Endothelial cell of umbilical vein (primary cell): Measurements from ENCODE around the gene MVB12B. TPM values are rescaled to one million over a fixed set of nuclear protein-coding genes. Genes with fewer than 3 reads are reported as not detected.

Source experiments
- BruUV-seq: library from RNA; stranded (reverse); fragments of 400-500 nt; replicated peaks from 2 replicates; lab custom pipeline; 2021; lab: Mats Ljungman, UMichigan
- CTCF ChIA-PET: fragments of 300-600, 350-600 bp; sonication (Branson Sonifier 250); formaldehyde crosslinking; loops from one replicate; lab custom pipeline; 2021; ENCODE audit warnings: antibody characterized with exemption, inconsistent platforms; lab: Charles Lee
- POLR2A ChIA-PET: fragments of 300-600, 350-600 bp; sonication (Branson Sonifier 250); formaldehyde crosslinking; loops from one replicate; lab custom pipeline; 2021; ENCODE audit warnings: antibody characterized with exemption, inconsistent platforms; lab: Charles Lee
- DNase-seq: peaks from one replicate; pipeline ENCODE4 v3.0.0-alpha.2; 2011; ENCODE audit warnings: low read depth, low spot score
- FAIRE-seq: peaks from 2 replicates; lab custom pipeline; 2011; peaks lifted over from hg19 to GRCh38; lab: Jason Lieb, UNC
- H2AFZ ChIP-seq: 2 replicates; pipeline ENCODE4 v1.6.0; 2012; ENCODE audit warnings: low read depth, low read length, control low read depth, inconsistent platforms
- H3K27ac ChIP-seq: 2 replicates; pipeline ENCODE4 v1.5.1; 2011; ENCODE audit warnings: low read depth, mild to moderate bottlenecking, control low read depth, low read length, moderate library complexity; ENCODE audit not compliant: insufficient read depth
- H3K27me3 ChIP-seq, 2 experiments: 2 replicates each; pipeline versions ENCODE4 v1.6.0 to v1.6.1; 2011; ENCODE audit warnings: low read length in 2 of 2, mixed read lengths in 1 of 2; ENCODE audit not compliant: control insufficient read depth in 2 of 2, insufficient read depth in 2 of 2
- H3K36me3 ChIP-seq, 2 experiments: 2 replicates in 1 of 2; 3 replicates in 1 of 2; pipeline ENCODE4 v1.5.1; 2011; ENCODE audit warnings: low read length in 2 of 2, mild to moderate bottlenecking in 1 of 2, moderate library complexity in 1 of 2; ENCODE audit not compliant: control insufficient read depth in 2 of 2, insufficient read depth in 2 of 2; ENCODE audit errors: extremely low read depth in 1 of 2
- H3K4me1 ChIP-seq: 3 replicates; pipeline ENCODE4 v1.5.1; 2011; ENCODE audit warnings: mild to moderate bottlenecking, low read length; ENCODE audit not compliant: control insufficient read depth, insufficient read depth; ENCODE audit errors: extremely low read depth
- H3K4me2 ChIP-seq: 2 replicates; pipeline ENCODE4 v1.6.1; 2011; ENCODE audit warnings: low read length, control low read depth, mixed read lengths; ENCODE audit not compliant: insufficient read depth
- H3K4me3 ChIP-seq, 3 experiments: fragments of 200-600 bp in 1 of 3; sonication (generic), shearing (Covaris generic) in 1 of 3; replicated peaks in 1 of 3; 2 replicates each; pipeline ENCODE4 v1.5.1; 2011 to 2016; ENCODE audit warnings: control low read depth in 3 of 3, low read length in 3 of 3, mild to moderate bottlenecking in 2 of 3, inconsistent platforms in 1 of 3, low read depth in 1 of 3, moderate library complexity in 1 of 3; ENCODE audit not compliant: insufficient read depth in 1 of 3
- H3K79me2 ChIP-seq: 2 replicates; pipeline ENCODE4 v1.6.0; 2012; ENCODE audit warnings: low read length, inconsistent platforms; ENCODE audit not compliant: control insufficient read depth, insufficient read depth
- H3K9ac ChIP-seq: replicated peaks from 2 replicates; pipeline ENCODE3; 2011; ENCODE audit warnings: low read length, control low read depth; ENCODE audit not compliant: insufficient read depth; ENCODE audit errors: extremely low read depth
- H3K9me1 ChIP-seq: replicated peaks from 3 replicates; pipeline ENCODE4 v1.6.0; 2011; ENCODE audit warnings: mild to moderate bottlenecking, low read length; ENCODE audit not compliant: control insufficient read depth, insufficient read depth; ENCODE audit errors: extremely low read depth
- H3K9me3 ChIP-seq: replicated peaks from 2 replicates; pipeline ENCODE4 v1.5.1; 2012; ENCODE audit warnings: low read length, inconsistent platforms; ENCODE audit not compliant: control insufficient read depth, insufficient read depth
- H4K20me1 ChIP-seq: replicated peaks from 2 replicates; pipeline ENCODE3; 2011; ENCODE audit warnings: mild to moderate bottlenecking, low read length; ENCODE audit not compliant: control insufficient read depth, insufficient read depth; ENCODE audit errors: extremely low read depth
- EZH2 ChIP-seq: IDR thresholded peaks from 2 replicates; pipeline ENCODE4 v1.6.1; 2012; ENCODE audit warnings: borderline replicate concordance, low read depth, mild to moderate bottlenecking, moderate library complexity, low read length, inconsistent platforms; ENCODE audit not compliant: severe bottlenecking
- FOS ChIP-seq: IDR thresholded peaks from 2 replicates; pipeline ENCODE4 v1.6.1; 2011; ENCODE audit warnings: mild to moderate bottlenecking, low read length, moderate library complexity, borderline replicate concordance; ENCODE audit not compliant: insufficient read depth
- GATA2 ChIP-seq: IDR thresholded peaks from 2 replicates; pipeline ENCODE4 v1.7.0; 2011; ENCODE audit warnings: low read depth, mild to moderate bottlenecking, moderate library complexity, mixed read lengths, low read length; ENCODE audit not compliant: insufficient read length, insufficient read depth
- JUN ChIP-seq: IDR thresholded peaks from 2 replicates; pipeline ENCODE4 v1.6.1; 2011; ENCODE audit warnings: borderline replicate concordance, low read depth; ENCODE audit not compliant: insufficient read length, insufficient read depth
- MYC ChIP-seq: IDR thresholded peaks from one replicate; pipeline ENCODE4 v1.6.1; 2011; ENCODE audit warnings: mild to moderate bottlenecking, low read depth, low read length
- POLR2A ChIP-seq: IDR thresholded peaks from 2 replicates; pipeline ENCODE4 v1.6.1; 2012; ENCODE audit warnings: low read depth, mild to moderate bottlenecking, control low read depth, low read length
- POLR2AphosphoS5 ChIP-seq: IDR thresholded peaks from 2 replicates; pipeline ENCODE4 v1.6.1; 2012; ENCODE audit warnings: low read depth, mild to moderate bottlenecking, control low read depth, low read length, moderate library complexity; ENCODE audit not compliant: insufficient read depth
- dilution Hi-C: fragments of 300-500 bp; cut with MboI; formaldehyde crosslinking; loops from one replicate; pipeline ENCODE4 v1.15.0; 2019; ENCODE audit warnings: low sequenced_read_pairs; ENCODE audit not compliant: extremely low pct_ligation_motif_present
- intact Hi-C: fragments of 100-400 bp; cut with micrococcal nuclease; formaldehyde crosslinking; loops from one replicate; pipeline ENCODE4 v1.10.0; 2022
- polyA plus RNA-seq, 4 experiments: library from polyadenylated mRNA; depleted of rRNA in 3 of 4; stranded (reverse) in 3 of 4; unstranded in 1 of 4; fragments of >200 nt; gene quantifications; 2 replicates each; pipeline versions ENCODE4 v1.2.1 to v1.2.3, GENCODE V29; 2011 to 2012; ENCODE audit warnings: missing spikeins in 1 of 4
- total RNA-seq: library from RNA; stranded (reverse); gene quantifications from 2 replicates; pipeline ENCODE4 v1.2.3, GENCODE V29; 2021
- TF ChIP-seq, protein P1 (sequence below), 2 donors: IDR thresholded peaks; 1 replicate in 1 of 2; 2 replicates in 1 of 2; pipeline ENCODE4 v1.5.1; 2011; ENCODE audit warnings: low read length in 2 of 2, mild to moderate bottlenecking in 2 of 2, moderate library complexity in 2 of 2, control low read depth in 1 of 2, inconsistent platforms in 1 of 2, low read depth in 1 of 2; ENCODE audit not compliant: insufficient read depth in 1 of 2; ENCODE audit errors: extremely low read depth in 1 of 2
- TF ChIP-seq, protein P2 (sequence below): IDR thresholded peaks from 2 replicates; pipeline ENCODE4 v1.6.1; 2011; ENCODE audit not compliant: insufficient read depth, insufficient read length

Gene MVB12B
- total and polyA plus RNA-seq, 2 donors (not counting 3 experiments of a cell fraction or from before 2014, with no cell fraction given), result 6.6 to 17.3 TPM

DNA sequence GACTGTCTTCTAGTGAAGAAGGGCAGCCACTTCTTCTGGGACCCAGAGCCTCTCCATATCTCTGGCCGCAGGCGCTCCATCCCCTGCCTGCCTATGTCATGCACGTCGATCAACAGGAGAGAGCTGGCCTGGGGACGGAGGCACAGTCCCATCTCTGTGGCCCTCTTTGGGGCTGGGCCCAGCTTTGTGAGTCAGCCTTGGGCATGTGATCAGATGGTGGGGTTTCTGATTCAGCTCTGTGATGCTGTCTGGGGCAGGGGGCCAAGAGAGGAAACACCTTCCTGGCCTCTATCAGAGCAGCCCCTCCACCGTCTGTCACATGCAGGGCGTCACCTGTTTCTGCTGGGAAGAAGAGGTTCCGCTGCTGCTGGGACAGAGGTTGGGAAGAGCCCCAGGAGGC lies 72.6 kb downstream of the MVB12B start:
- intact Hi-C loops (loop anchor here (2.0 to 10.0 kb wide), 2 partner anchors 170 to 994 kb away; no protein-coding TSS in a partner anchor), dilution Hi-C loops (no loop called here)
- POLR2A ChIA-PET, result no interaction called here
- CTCF ChIA-PET, result interaction anchor here (0.6 to 7.2 kb wide), 25 partner anchors 10 to 992 kb away, joined by 3 to 225 read pairs (median 9); partner anchors contain the start of gene MVB12B
- DNase-seq (no peak), FAIRE-seq (no peak)
- Histone ChIP-seq H3K9me3 (no peaks in the 10 kb centered on the region), H3K9me1 (no peaks in the 10 kb centered on the region), H3K36me3 (peaks cover 0 to 8% of the 10 kb centered on the region in 2 experiments), H3K4me3 (no peak overlapping the region), H3K9ac (no peak overlapping the region), H2AFZ (no peak overlapping the region), H4K20me1 (no peaks in the 10 kb centered on the region), H3K27ac (no peak overlapping the region), H3K4me1 (no peaks in the 10 kb centered on the region), H3K27me3 (no peaks in the 10 kb centered on the region), H3K4me2 (no peak overlapping the region), H3K79me2 (no peaks in the 10 kb centered on the region)
- TF ChIP-seq, protein P1, sequence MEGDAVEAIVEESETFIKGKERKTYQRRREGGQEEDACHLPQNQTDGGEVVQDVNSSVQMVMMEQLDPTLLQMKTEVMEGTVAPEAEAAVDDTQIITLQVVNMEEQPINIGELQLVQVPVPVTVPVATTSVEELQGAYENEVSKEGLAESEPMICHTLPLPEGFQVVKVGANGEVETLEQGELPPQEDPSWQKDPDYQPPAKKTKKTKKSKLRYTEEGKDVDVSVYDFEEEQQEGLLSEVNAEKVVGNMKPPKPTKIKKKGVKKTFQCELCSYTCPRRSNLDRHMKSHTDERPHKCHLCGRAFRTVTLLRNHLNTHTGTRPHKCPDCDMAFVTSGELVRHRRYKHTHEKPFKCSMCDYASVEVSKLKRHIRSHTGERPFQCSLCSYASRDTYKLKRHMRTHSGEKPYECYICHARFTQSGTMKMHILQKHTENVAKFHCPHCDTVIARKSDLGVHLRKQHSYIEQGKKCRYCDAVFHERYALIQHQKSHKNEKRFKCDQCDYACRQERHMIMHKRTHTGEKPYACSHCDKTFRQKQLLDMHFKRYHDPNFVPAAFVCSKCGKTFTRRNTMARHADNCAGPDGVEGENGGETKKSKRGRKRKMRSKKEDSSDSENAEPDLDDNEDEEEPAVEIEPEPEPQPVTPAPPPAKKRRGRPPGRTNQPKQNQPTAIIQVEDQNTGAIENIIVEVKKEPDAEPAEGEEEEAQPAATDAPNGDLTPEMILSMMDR (IDR thresholded peaks at IDR 0.05; ENCODE audit: extremely low read depth in 1 of 2, insufficient read depth in 1 of 2, low read depth in 1 of 2, low read length in 2 of 2), result no peak
- no peak for TF ChIP-seq MYC
- no peak for TF ChIP-seq FOS
- no TSS peak for BruUV-seq

DNA sequence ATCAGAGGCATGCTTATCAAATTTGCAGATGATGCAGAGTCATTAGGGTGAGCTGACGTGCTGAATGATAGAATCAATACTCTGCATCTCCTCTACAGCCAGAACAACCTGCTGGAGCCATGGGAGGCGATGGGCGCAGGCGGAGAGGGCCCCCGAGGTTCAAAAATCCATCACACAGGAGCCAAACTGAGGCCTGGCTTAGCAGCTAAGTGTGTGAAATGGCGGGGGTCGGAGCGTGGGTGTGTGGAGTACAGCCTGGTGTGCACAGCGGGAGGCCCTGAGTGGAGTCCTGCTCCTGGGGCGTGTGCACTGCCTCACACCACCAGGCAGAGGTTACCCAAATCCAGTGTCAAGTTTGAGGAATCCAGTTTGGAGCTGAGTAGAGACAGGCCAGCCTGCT lies 73.2 kb downstream of the MVB12B start:
- DNase-seq (no peak), FAIRE-seq (no peak)
- TF ChIP-seq, protein P2, sequence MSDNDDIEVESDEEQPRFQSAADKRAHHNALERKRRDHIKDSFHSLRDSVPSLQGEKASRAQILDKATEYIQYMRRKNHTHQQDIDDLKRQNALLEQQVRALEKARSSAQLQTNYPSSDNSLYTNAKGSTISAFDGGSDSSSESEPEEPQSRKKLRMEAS, result no peak
- no peak for TF ChIP-seq JUN
- TF ChIP-seq POLR2AphosphoS5, result no peak
- no peak for TF ChIP-seq MYC
- TF ChIP-seq EZH2, result no peak
- no peak for TF ChIP-seq FOS
- no peak for TF ChIP-seq GATA2
- TF ChIP-seq, protein P1 (IDR thresholded peaks at IDR 0.05; ENCODE audit: extremely low read depth in 1 of 2, insufficient read depth in 1 of 2, low read depth in 1 of 2, low read length in 2 of 2), result no peak
- no peak for TF ChIP-seq POLR2A
- no peak overlapping the region for H3K4me3 ChIP-seq
- H3K9ac ChIP-seq, result no peak overlapping the region
- no peak overlapping the region for H3K27ac ChIP-seq
- no peaks in the 10 kb centered on the region for H3K4me1 ChIP-seq
- no TSS peak for BruUV-seq
- intact Hi-C loops (loop anchor here (2.0 to 10.0 kb wide), 2 partner anchors 171 to 995 kb away; no protein-coding TSS in a partner anchor), dilution Hi-C loops (no loop called here)
- no peaks in the 10 kb centered on the region for H3K9me1 ChIP-seq
- H2AFZ ChIP-seq, result no peak overlapping the region
- no peaks in the 10 kb centered on the region for H3K27me3 ChIP-seq
- H3K9me3 ChIP-seq, result no peaks in the 10 kb centered on the region
- H3K4me2 ChIP-seq, result no peak overlapping the region
- no peaks in the 10 kb centered on the region for H3K79me2 ChIP-seq
- no peaks in the 10 kb centered on the region for H4K20me1 ChIP-seq
- CTCF ChIA-PET, result interaction anchor here (2.0 to 7.2 kb wide), 5 partner anchors 55 to 96 kb away, joined by 10 to 225 read pairs (median 91); partner anchors contain the start of gene MVB12B
- H3K36me3 ChIP-seq, result peaks cover 0 to 8% of the 10 kb centered on the region in 2 experiments
- POLR2A ChIA-PET, result no interaction called here
